ENCODE measurements around the gene ADD3.

ADD3 gene

DNA sequence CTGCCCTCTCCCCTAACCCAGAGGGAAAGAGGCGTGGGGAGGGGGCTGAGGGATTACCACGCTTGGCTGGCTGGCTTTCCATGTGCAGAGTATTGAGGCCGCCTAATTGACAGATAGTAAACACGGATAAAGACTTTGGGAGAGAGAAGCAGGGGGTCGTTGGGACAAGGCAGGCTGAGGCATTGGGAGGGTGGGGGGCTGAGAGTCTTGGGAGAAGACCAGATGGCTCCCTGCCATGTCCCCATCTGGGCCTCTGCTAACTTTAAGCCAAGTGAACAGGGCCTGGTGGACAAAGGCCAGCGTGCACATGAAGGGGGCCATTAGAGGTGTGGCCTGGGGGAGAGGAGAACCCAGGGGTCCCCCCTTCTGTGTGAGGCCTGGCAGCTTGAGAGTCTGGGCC is 144.2 kb downstream of the ADD3 start:
- no peak for TF ChIP-seq ZNF274 (IDR thresholded peaks at IDR 0.05; ENCODE audit: low read depth, low read length)

DNA sequence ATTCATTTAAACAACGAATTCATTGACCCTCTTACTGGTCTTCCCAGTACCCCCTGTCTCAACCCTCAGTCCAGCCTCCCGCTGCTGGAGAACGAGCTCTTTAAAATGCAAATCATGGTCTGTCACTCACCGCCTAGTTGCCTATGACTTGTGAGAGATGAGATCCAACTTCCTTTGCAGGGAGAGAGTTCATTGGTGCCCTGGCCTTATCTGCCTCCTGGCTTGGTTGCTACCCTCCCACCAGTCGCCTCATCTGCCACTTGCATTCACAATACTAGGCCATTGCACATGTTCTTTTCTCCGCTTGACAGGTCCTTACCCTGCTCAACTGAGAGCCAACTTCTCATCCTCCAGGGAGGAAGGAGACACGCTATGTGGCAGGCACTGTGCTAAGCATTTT is 145.6 kb downstream of the ADD3 start:
- no peak for TF ChIP-seq ZNF274 (IDR thresholded peaks at IDR 0.05; ENCODE audit: low read depth, low read length)

More for the DNA sequence above, 144.2 kb downstream of the ADD3 start:
- no peak overlapping the region for H3K4me3 ChIP-seq (ENCODE audit: low read length)

DNA sequence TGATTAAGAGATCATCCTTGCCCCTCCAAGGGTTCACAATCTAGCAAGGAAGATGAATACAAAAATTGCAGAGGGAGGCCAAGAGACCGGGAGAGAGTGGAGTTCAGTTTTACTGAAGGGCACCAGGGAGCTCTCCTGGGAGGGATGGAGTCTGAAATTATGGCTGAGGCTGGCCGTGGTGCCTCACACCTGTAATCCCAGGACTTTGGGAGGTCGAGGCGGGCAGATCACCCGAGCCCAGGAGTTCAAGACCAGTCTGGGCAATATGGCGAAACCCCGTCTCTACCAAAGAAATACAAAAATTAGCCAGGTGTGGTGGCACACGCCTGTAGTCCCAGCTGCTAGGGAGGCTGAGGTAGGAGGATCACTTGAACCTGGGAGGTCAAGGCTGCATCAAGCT is 148.3 kb downstream of the ADD3 start:
- TF ChIP-seq ZNF274 (IDR thresholded peaks at IDR 0.05; ENCODE audit: low read depth, low read length) = no peak
- no peak overlapping the region for H3K4me3 ChIP-seq (ENCODE audit: low read length)

More for the DNA sequence above, 145.6 kb downstream of the ADD3 start:
- H3K4me3 ChIP-seq (ENCODE audit: low read length) = no peak overlapping the region

DNA sequence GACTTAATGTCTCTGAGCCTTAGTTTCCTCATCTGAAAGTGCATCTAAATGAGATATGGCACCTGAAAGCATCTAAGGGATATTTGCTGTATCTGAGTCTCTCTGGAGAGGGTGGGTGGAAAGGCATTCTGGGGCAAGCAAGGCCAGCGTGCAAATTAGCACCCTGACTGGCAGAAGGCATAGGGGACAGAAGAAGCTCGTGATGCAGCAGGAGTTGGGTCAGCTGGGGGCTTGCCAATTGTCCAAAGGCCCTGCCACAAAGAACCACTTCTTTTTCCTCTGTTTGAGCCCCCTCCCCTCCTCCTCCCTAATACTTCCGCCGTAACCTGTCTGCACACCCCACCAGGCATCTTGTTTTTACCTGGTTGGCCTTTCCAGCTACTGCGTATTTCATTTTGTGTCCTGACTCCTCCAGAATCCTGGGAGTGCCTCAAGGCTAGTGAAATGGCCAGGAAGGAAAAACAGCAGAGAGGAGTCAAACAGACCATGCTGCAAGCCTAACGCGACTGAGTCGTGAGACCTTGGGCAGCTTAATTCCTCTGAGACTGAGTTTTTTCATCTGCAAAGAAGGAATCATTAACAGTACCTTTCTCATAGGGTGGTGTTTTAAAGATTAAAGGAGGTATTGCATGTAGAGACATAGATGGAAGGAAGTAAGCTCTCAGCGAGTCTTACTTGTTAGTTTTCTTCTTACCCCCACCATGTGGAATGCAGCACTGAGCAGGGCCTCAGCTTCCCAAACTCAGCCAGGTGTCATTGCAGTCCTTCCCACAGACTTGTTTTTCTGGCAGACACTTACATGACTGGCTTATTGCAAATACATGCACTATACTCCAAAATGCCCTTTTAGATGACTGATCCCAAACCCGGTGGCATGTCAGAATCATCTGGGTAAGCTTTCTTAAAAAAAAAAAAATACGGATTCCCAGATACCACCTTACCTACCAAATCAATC is 150.5 kb downstream of the ADD3 start:
- TF ChIP-seq ZNF274 (IDR thresholded peaks at IDR 0.05; ENCODE audit: low read depth, low read length) = no peak
- H3K4me3 ChIP-seq (ENCODE audit: low read length) = no peak overlapping the region

DNA sequence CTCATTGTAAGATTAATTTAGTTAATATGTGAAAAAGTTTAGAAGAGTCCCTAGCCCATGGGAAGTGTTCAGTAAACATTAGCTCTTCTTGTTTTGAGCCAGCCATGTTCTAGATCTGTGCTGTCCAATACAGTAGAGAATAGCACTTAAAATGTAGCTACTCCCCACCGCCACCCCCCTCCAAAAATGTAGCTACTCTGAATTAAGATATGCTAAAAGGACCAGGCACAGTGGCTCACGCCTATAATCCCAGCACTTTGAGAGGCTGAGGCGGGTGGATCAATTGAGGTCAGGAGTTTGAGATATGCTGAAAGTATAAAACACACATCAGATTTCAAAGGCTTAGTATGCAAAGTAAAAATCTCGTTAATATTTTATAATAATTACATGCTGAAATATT is 152.3 kb downstream of the ADD3 start:
- no peak overlapping the region for H3K4me3 ChIP-seq (ENCODE audit: low read length)
- TF ChIP-seq ZNF274 (IDR thresholded peaks at IDR 0.05; ENCODE audit: low read depth, low read length) = no peak

DNA sequence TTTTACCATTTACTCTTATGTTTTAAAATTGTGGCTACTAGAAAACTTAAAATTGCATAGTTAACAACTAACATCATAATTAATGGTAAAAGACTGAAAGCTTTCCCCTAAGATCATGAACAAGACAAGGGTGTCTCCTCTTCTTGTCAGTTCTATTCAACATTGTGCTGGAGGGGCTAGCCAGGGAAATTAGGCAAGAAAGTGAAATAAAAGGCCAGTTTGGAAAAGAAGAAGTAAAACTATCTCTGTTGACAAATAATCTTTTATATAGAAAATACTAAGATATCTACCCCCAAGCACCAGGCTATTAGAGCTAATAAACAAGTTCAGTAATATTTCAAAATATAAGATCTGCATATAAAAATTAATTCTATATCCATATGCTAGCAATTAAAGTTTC is 152.7 kb downstream of the ADD3 start:
- H3K4me3 ChIP-seq (ENCODE audit: low read length) = no peak overlapping the region
- no peak for TF ChIP-seq ZNF274 (IDR thresholded peaks at IDR 0.05; ENCODE audit: low read depth, low read length)

DNA sequence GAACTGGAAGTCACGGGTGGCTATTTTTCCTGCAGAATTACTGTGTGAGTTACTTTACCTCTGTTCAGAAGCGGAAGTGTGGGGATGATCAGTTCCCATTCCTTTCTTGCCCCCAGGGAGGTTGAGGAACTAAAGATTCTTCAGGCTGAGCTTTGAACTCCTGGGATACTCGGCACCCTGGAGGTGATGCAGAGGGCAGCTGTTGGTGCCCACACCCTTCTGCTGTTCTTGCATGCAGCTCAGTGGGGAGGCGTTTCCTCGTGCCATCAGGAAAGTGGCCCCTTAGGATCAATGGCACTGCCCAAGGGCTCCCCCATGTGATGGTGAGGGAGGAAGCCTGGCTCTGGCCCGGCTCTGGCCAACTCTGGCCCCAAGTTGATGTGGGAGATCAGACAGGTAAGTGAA is 155.0 kb downstream of the ADD3 start:
- TF ChIP-seq ZNF274 (IDR thresholded peaks at IDR 0.05; ENCODE audit: low read depth, low read length) = no peak
- H3K4me3 ChIP-seq (ENCODE audit: low read length) = no peak overlapping the region

DNA sequence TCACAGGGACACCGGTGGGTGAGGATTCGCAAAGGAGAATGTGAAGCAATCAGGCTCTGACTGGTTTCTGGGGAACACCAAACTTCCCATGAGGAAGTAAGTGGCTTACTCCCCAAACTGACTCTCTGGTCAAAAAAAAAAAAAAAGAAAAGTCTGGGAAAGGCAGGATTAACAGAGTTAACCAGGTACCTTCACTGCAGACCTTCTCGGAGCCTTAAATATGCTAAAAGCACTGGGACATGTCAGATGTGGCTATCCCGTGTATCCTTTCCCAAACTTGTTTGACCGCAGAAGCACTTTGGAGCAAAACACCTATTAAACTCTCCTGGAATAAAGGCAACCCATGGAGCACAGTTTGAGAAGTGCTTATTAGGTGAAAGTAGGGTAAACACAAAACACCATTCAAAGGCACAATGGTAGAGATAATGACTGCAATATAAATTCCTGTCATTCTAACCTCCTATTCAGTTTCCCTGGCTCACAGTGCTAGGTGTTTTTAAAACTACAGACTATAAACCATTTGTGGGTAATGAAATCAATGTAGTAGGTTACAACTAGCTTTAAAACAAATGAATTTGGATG is 155.5 kb downstream of the ADD3 start:
- no peak for TF ChIP-seq ZNF274 (IDR thresholded peaks at IDR 0.05; ENCODE audit: low read depth, low read length)
- H3K4me3 ChIP-seq (ENCODE audit: low read length) = no peak overlapping the region

DNA sequence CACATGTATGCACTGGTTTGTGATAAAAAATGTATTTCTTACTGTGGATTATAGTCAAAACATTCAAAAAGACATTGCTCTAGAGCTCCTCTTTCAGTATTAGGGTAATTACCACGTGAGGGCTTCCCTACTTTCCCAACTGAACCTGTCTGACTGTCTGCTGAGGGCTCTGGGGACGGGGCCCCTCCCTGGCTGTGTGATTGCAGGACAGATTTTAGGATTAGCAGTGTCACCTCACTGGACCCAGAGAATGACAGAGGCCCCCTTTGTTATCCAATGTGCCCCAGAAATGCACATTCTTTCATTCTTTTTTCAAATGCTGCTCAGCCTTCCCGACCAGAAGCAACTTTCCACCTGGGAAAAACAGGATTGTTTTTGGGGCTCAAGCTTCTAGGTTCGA is 156.1 kb downstream of the ADD3 start:
- no peak overlapping the region for H3K4me3 ChIP-seq (ENCODE audit: low read length)
- TF ChIP-seq ZNF274 (IDR thresholded peaks at IDR 0.05; ENCODE audit: low read depth, low read length) = no peak

DNA sequence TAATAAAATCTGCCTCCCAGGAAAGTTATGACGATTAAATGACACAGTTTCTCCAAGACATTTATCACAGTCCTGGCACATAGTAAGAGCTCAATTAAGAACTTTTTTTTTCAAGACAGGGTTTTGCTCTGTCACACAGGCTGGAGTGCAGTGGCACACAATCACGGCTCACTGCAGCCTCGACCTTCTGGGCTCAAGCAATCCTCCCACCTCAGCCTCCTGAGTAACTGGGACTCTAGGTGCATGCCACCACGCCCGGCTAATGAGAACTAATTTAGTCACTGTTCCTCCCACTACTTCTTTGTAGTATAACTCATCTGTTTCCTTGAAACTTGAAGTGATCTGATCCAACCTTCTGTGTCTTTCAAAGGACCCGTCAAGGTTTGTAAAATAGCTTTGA is 157.5 kb downstream of the ADD3 start:
- no peak for TF ChIP-seq ZNF274 (IDR thresholded peaks at IDR 0.05; ENCODE audit: low read depth, low read length)
- H3K4me3 ChIP-seq (ENCODE audit: low read length) = no peak overlapping the region

DNA sequence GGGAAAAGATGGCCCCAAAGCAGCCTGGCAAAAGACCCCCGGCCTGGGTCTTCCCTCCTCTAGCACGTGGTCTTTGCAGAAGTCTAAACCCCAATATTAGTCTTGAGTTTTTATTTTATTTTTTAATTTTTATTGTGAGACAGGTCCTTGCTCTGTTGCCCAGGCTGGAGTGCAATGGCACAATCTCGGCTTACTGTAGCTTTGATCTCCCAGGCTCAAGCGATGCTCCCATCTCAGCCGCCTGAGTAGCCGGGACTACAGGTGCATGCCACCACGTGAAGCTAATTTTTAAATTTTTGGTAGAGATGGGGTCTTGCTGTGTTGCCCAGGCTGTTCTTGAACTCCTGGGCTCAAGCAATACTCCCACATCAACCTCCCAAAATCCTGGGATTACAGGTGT is 159.4 kb downstream of the ADD3 start:
- TF ChIP-seq ZNF274 (IDR thresholded peaks at IDR 0.05; ENCODE audit: low read depth, low read length) = no peak
- no peak overlapping the region for H3K4me3 ChIP-seq (ENCODE audit: low read length)

DNA sequence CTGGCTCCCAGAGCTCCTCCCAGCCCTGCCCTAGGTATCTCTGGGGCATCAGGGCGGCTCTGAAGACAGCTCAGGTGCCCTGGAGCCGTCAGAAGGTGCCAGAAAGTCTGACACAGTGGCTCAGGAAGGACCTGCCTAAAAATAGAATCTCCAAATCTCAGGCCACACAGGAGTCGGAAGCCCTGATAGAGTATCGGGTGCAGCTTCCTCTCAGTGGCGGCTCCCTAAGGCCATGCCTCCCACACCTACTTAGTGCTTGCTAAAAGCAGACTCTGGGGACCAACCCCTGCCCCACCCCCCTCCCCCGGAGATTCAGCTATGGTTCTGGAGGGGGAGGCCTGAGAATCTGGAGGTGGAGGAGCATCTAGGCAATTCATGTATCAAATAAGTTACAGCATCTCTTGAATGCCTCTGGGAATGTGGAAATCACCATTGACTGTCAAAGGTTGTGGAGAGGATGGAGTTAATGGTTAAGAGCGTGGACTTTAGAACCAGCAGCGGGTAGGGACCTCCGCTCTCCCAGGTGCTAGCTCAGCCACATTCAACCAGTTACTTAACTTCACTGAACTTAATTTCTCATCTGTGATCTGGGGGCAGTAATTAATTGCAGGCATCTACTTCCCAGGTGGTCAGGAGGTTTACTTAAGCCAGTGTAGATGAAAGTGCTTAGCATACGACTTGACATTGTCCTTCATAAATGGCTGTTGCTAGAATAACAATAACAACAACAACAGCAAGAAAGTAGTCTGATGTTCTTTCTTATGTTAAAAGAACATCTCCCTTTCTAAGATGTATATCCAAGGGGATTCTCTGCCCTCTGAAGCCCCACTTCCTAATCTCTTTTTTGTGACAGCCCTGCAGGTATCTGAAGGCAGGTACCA is 161.1 kb downstream of the ADD3 start:
- no peak overlapping the region for H3K4me3 ChIP-seq (ENCODE audit: low read length)
- TF ChIP-seq ZNF274 (IDR thresholded peaks at IDR 0.05; ENCODE audit: low read depth, low read length) = no peak

DNA sequence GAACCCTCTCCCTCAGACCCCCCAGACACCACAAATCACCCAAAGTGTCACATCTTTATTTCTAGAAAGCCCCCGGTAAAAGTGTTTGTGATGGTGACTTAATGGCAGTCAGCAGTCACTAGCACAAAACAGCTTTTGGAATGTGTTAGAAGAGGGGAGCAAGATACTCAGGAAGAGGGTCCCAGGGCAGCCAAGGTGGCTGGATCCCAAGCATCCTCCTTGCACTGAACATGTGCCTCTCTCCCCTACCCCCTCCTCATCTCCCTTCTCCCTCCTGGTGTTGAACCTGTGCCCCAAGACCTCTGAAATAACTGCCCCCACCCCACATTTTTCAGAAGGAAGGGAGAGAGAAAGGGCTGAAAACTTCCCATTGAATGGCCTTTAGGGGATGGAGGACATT is 161.8 kb downstream of the ADD3 start:
- no peak overlapping the region for H3K4me3 ChIP-seq (ENCODE audit: low read length)
- TF ChIP-seq ZNF274 (IDR thresholded peaks at IDR 0.05; ENCODE audit: low read depth, low read length) = no peak

Data from GM08714 (cell line).